Testis (tissue), 2 donors: ENCODE results near the gene TNFAIP8.

Experiments used
- POLR2A ChIP-seq: fragments of 450-650 bp; IDR thresholded peaks from one replicate; pipeline ENCODE4 v1.6.1; 2017; ENCODE audit warnings: antibody characterized with exemption, mild to moderate bottlenecking, moderate library complexity
- TF ChIP-seq, protein P1 (sequence below), 3 experiments: fragments of 450-650 bp in 2 of 3; fragments of 200-600 bp in 1 of 3; sonication (generic) in 1 of 3; IDR thresholded peaks; one replicate each; pipeline ENCODE4 v1.5.1; 2016 to 2019; ENCODE audit warnings: antibody characterized with exemption in 3 of 3, mild to moderate bottlenecking in 2 of 3, moderate library complexity in 1 of 3

DNA sequence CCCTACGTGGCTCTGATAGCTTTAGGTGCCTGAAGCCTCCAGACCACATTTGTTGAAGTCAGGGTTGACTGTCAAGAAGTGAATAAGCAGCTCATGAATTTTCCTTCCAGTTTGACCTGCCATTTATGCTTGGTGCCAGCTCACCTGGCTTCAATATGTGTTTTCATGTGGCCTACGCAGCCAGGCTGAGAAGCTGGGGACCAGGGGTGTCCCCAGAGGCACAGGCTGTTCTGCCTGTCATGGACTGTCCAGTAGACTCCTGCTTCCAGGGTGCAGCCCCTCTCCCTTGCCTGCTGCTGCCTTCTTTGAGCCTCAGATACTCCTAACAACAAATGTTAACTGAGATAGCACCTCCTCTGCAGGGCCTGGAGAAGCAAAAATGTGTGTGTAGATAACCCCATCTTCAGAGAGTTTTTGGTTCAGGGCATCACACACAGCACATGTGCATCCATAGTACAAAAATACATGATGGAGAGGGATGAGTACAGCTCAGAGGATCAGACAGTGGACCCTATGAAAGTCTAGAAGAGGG is 5.8 kb downstream of the TNFAIP8 start:
- TF ChIP-seq, protein P1, sequence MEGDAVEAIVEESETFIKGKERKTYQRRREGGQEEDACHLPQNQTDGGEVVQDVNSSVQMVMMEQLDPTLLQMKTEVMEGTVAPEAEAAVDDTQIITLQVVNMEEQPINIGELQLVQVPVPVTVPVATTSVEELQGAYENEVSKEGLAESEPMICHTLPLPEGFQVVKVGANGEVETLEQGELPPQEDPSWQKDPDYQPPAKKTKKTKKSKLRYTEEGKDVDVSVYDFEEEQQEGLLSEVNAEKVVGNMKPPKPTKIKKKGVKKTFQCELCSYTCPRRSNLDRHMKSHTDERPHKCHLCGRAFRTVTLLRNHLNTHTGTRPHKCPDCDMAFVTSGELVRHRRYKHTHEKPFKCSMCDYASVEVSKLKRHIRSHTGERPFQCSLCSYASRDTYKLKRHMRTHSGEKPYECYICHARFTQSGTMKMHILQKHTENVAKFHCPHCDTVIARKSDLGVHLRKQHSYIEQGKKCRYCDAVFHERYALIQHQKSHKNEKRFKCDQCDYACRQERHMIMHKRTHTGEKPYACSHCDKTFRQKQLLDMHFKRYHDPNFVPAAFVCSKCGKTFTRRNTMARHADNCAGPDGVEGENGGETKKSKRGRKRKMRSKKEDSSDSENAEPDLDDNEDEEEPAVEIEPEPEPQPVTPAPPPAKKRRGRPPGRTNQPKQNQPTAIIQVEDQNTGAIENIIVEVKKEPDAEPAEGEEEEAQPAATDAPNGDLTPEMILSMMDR (IDR thresholded peaks at IDR 0.05), result no peak
- no peak for TF ChIP-seq POLR2A
